Stimulated activated CD4-positive, alpha-beta T cell treated with anti-CD3 and anti-CD28 coated beads, TNF-alpha, amount 100 ng/mL, for 1 hour (primary cell): ENCODE measurements around the gene DYNLT5.
"Not testable (repeated sequence)": the region's sequence is repeated elsewhere in the genome, so short reads cannot be mapped to it uniquely, and the experiment has no call there.

ENCODE experiments used
- DNase-seq, 3 donors: peaks; one replicate each; pipeline ENCODE4 v3.0.0-alpha.2; 2020; ENCODE audit warnings: low read depth in 3 of 3, low spot score in 1 of 3

DYNLT5 gene

DNA sequence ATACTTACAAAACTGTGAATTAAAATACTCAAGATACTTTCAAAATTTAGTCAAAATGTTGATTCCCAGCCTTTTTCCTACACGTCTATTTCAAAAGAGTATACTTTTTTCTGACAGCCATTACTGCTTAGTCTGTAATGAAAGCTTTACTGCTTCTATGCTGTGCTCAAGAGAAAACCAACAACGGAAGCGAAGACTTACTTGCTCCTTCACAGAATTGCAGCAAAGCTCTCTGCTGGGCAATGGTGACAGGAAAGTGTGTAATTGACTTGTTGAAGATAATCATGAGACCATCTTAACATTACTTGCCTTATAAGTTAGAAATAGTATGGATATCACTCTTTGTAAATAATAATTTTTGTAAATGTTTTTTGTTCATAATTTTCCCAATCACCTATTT lies 1.7 kb upstream of the DYNLT5 start:
- DNase-seq, result no peak

DNA sequence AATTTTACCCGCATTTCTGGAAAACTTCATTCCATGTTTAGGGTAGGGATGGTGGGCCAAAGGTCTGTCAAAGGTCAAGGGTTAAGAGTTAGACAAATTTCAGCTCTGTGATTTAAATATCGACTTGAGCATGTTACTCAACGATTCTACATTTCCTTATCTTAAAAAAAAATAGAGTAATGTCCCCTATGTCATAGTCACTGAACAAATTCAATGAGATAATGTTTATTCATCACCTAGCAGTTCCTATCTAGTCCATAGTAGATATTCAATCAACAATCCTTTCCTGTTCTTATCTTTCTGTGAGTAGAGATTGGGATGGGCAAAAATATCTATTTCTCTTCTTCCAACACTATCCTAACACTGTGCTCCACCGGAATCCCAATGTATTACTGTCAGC lies 1.1 kb upstream of the DYNLT5 start:
- no peak for DNase-seq

GRCh38 chr1:66752671-66753371 lies 562 bp downstream of the DYNLT5 start:
- DNase-seq, result no peak

DNA sequence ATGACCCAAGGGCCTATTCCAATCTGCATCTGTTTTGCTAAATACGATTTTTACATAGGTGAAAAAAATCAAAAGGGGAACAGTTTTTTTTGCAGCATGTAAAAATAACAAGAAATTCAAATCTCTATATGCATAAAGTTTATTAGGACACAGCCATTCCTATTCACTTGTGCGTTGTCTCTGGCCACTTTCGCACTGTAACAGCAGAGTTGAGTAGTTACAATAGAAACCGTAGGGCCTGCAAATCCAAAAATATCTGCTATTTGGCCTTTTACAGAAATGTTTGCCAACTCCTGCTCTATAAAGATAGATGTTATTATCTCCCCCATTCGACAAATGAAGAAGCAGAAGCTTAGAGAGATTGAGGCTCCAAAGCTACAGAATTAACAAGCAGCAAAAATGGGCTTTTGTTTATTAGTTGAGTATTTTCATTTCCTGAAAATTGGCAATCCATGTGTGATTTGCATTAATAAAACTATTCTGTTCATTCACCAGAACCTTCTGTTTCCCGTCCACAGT lies 5.5 kb downstream of the DYNLT5 start:
- DNase-seq, result no peak

DNA sequence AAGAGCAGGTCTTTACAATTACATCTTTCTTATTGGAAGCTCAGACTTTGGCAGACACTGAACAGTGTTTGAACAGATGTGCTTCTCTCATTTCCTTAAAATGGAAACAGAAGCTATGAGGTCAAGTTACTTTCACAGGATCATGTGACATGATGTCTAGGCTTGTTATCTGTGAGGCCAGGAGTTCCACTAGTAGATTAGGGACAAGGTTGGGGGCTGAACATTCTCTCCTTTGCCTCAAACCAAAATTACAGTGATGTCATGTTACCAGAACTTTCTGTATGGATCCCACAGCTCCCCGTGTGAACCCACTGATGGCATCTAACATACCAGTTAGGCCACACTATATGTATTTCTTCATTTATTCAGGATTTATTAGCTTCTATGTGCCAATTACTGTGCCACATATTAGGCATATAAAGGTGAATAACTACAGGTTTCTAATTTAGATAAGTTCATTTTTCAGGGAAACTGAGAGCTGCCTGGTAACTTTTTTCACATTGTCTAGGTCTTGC lies 6.0 kb downstream of the DYNLT5 start:
- DNase-seq, result no peak

GRCh38 chr1:66760506-66760905 lies 8.2 kb downstream of the DYNLT5 start:
- no peak for DNase-seq

DNA sequence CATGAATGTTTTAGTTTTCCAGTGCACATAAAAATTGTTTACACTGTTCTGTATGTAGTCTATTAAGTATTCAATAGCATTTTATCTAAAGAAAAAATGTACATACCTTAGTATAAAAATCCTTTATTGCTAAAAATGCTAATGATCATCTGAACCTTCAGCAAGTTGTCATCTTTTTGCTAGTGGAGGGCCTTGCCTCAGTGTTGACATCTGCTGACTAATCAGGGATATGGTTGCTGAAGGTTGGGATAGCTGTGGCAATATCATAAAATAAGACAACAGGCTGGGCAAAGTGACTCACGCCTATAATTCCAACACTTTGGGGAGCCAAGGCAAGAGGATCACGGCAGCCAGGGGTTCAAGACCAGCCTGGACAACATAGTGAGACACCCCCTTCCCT lies 9.0 kb downstream of the DYNLT5 start:
- no peak for DNase-seq

DNA sequence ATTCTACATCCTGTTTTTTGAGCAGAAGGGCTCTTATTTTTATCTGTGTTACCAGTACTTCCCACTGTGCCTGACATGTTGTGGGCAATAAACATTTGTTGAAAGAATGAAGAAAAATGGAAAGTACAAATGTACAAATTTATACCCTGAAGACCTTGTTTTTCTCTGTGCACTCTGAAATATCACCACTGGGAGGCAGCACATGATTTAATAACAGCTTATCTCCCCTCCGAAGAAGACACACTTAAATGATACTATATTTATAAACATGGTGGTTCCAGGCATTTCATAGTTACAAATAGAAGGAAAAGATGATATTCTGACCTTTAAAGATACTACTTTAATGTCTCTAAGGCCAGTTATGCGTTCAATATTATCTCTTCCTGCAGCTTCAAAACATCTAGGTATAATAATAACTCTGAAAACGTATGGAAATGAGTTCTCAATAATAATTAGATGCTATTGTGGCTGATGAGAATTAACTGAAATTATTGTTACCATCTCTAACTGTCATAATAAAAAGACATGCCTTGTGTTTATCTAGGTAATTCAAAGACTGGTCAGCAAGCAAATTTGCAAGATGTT lies 12.8 kb downstream of the DYNLT5 start:
- DNase-seq, result peak in 1 of 3 donors; percentile 14

DNA sequence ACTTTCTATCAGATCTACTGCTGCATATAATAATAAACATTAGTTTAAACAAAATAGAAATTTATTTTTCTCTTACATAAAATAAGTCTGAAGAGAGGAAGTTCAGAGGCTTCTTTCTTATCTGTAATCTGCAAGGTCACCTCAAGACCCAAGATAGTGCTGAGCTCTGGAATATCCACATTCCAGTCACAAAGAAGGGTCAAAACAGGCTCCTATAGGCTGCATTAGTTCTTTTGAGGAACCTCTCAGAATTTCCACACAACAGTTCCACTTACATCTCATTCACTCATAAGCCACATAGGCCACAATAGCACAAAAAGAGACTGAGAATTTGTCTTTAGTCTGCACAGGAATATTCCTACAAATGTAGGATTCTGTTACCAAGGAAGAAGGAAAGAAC lies 15.4 kb downstream of the DYNLT5 start:
- no peak for DNase-seq

DNA sequence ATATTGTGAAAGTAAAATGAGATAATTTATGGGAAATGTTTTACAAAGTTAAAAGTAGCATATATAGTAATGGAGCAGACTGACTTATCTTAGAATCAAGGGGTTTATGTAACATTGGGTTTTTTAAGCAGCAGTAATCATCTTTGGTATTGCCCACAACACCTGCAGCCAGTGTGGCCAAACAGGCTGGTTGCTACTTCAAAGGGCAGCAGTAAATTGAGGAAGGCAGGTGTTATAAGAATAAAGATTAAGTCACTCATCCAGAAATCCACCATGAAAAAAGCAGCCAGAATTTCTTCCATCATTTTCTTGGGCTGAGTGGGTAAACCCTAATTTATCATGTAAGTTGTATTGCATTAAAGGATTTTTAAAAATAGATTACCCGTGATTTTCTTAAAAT lies 16.7 kb downstream of the DYNLT5 start:
- no peak for DNase-seq

DNA sequence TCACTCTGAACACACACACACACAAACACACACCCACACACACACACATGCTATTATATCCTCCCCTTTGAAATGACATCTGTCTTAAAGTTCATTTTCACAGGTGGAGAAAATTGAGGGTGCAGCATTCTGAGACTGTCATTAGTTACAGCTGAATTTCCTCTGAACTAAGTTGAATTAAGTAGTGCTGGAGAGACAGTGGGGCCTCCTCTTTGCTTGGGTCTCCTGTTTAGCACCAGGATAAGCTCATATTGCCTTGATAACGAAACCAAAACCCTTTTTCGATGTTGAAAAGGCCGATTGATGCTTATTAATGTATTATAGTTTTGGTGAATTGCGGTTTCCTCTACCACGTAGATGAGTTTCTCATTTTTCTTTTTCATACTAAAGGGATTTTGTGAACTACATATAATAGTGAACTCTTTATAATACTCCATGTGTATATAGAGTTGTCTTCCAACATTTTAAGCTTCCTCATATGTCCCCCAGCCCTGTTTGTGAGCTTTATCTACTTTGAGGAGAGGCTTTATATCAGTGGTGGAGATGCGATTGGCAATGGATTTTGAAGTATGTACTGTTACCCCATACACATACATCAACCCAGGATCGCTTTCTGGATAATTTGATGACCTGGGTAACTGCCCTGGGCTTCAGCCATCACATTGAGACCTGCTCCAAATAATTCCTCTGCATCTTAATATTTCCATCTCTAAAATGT lies 17.4 kb downstream of the DYNLT5 start:
- no peak for DNase-seq

DNA sequence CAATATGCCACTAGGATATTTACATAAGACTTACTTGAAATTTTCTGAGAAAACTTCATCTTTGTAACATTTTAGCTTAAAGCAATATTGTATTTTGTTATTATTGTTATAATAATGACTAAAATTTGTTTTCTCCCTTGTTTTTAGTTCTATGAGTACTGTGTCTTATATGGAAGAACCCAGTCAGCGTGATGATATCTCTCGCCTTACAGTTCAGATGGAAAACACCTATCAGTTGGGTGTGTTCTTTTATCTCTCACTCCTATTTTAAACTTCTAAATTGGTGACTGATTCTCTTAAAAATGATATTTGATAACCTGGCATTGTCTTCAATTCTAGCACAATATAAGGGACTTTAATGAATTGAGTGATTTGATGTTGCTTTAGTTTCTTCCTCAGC lies 18.0 kb downstream of the DYNLT5 start:
- DNase-seq, result no peak

GRCh38 chr1:66770694-66771093 lies 18.4 kb downstream of the DYNLT5 start:
- no peak for DNase-seq

DNA sequence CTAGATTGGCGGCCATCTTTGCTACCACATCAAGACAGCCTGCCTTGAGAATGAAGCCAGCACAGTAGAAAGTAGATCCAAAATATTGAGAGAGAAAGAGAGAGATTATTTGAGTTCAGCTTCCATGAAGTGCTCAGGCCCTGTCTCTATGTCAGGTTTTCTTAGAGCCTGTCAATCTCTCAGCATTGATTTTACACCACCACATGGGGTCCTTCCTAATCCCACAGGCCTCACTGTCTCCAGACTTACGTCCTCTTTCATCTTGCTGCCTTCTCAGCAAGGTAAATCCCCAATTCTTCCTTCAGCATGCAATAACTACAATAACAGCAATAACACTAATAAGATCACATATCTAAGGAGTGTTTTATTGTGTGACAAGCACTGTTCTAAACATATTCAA lies 21.0 kb downstream of the DYNLT5 start:
- no peak for DNase-seq

DNA sequence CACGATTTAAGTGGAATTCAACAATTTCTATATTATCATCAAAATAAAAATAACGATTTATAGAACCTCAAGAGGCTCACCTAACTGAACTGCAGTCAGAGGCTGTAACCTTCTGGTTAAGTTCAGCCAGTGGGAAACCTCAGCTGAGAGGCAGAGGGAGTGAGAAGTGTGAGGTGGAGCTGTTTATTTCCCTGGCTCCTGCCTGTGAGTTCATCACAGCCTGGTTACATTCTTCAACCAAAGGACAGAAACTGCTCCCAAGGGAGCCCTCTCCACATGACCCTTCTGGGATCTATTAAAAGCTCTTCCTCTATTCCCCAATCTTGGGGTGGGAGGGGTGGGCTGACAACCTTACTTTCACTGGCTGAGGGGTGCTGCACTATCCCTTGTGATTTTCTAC lies 22.2 kb downstream of the DYNLT5 start:
- DNase-seq, result no peak

DNA sequence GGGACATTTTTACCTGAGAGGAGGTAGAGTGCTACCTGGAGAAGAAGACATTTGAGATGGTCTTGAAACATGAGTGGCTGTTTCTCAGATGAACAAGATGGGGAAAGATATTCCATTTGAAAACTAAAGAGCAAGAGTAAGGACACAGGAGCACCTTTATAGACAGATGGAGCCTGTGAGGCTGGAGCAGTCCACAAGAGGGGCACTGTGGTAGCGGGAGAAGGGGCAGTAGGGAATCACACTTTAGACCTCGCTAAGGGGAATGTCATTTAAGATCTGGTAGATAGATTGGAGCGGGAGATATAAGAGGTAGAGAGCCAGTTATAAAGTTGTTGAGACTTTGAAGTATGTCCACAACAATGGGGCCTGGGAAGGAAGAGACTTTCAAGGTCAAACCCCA lies 23.4 kb downstream of the DYNLT5 start:
- DNase-seq, result no peak

- DNase-seq, result no peak
These were observed 25.6 kb downstream of the DYNLT5 start for GRCh38 chr1:66777831-66778230.

DNA sequence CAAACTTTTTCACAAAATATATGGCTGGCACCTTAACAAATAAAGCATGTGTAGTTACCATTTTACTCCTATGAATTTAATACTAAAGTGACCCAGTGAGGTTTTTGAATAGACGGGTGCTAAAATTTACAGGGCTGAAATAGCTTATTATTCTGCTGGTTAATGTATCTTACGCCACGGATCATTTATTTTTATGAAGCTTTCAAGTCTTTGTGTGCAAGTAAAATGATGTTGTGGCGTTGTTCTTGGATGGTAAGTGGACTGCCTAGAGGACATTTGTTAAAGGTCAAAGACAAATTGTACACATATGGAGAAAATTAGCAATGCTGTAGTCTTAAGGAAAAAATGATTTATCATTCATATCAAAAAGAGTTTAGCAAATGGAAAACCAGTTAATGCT lies 26.0 kb downstream of the DYNLT5 start:
- DNase-seq, result no peak

DNA sequence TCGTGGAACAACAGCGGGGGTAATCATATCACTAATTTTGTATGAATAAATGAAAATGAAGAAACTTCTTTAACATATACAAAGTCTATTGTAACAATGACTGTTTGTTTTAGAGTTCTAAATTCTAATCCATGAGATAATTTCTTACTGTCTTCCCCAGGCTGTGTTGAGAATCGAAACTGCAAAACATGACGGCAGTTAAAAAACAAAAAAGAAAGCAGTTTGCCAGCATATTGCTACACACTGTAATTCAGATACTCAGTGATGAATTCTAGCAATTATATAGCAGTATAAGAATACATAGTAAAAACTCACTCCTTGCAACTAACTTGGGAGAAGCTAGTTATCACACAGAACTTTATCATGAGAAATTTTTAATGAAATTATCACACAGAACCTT lies 26.7 kb downstream of the DYNLT5 start:
- no peak for DNase-seq

- DNase-seq, result no peak
These were observed 27.3 kb downstream of the DYNLT5 start for GRCh38 chr1:66779475-66780078.

DNA sequence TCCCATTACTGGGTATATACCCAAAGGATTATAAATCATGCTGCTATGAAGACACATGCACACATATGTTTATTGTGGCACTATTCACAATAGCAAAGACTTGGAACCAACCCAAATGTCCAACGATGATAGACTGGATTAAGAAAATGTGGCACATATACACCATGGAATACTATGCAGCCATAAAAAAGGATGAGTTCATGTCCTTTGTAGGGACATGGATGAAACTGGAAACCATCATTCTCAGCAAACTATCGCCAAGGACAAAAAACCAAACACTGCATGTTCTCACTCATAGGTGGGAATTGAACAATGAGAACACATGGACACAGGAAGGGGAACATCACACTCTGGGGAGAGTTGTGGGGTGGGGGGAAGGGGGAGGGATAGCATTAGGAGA lies 33.5 kb downstream of the DYNLT5 start:
- not testable (repeated sequence) for DNase-seq

GRCh38 chr1:66787641-66788040 lies 35.4 kb downstream of the DYNLT5 start:
- DNase-seq, result no peak
